ENCODE results near the gene CYTH3.

The CYTH3 gene

DNA sequence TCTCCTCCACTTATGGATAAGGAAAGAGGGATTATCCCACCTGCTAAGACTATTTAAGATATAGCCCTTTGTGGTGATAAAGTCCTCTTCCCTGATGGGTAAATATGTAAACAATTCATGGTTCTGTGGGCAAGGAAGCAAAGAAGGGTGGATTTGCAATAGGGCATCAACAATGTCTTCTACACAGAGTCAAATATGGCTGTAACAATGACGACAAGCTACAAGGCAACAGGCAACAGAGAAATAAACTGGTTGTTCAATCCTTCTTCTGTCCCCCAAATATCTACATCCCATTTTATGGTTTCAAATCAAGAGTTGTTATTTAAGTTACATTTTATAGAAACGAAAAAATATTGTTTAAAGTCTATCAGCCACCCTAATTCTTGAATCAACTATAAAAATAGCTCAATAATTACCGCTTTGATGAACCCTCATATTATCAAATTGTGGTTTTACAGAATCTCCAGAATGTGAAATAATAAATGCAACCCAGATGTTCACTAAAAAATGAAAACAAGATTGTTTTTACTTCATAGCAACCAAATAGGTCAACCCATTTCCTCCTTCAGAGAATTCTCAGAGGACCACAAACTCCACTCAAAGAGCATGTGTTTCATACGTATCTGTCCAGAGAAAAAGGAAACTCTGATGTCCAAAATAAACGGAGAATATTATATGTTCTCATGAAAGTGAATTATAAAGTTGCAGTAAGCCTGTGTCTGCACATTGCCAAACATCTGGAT is 13.8 kb downstream of the CYTH3 start:
- no peak for DNase-seq

DNA sequence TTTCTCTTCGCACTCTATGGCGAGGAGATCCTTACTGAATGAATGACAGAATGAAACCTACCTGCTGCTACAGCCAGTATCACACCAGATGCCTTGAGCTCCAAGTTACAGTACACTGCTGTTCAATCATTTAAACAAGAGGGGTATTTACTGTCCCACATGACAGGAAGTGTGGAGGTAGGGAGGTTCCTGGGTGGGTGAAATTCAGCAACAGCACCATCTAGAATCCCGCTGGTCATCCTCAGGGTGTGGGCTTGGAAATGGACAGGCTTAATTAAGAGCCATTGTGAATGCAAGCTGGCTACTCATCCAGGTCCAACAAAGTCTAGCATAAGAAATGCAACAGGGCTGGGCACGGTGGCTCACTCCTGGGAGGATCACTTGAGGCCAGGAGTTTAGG is 14.7 kb downstream of the CYTH3 start:
- no peak for DNase-seq

DNA sequence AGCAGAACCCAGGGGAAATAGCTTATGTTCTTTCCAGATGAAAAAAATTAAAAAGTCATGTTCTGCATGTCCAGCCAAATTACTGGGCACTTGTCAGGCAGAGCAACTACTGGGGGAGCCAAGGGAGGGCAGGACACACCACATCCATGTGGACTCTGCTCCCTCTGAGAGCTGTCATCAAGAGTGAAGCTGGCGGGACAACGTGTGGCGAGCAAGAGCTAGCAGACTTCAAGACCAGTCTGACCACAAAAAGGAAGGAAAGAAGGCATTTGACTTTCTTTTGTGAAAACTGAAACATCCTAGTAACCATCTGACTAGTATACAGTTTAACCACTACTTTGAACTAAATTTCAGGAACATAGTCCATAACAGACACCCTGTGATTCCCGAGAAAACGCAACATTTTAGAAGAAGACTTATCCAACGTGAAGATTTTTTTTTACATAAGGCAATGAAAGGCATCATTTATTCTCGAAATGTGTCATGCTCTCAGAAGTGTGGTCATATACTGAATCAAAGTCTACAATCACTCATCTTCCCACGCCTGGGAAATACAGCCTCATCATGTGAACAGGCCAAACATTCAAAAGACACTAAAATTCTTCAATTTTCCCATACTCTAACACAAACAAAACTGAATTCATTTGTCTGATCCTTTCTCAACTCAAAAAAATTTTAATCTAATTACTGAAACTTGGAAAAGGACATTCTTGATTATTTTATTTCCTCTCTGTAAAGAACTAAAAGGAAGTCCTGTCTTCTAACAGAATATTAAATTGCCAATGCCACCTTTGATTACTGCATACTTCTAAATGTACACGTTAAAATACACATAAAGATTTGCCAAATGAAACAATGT is 15.5 kb downstream of the CYTH3 start:
- DNase-seq, result no peak

DNA sequence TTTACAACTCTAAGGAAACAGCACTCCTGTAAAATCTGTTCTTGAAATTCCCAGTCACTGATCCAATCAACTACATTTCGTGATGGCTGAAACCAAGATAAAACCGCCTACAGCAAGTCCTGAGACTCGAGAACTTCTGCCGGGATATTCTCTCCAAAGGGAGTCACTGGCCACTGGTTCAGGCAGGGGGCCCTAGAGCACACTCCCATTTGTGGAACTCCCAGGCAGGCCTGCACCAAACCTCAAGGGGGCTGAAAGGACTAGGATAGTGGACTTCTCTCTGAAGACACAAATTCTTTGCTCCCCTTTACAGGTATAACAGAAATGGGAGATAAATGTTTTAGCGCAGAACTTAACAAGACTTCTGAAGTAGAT is 16.3 kb downstream of the CYTH3 start:
- no peak for DNase-seq

DNA sequence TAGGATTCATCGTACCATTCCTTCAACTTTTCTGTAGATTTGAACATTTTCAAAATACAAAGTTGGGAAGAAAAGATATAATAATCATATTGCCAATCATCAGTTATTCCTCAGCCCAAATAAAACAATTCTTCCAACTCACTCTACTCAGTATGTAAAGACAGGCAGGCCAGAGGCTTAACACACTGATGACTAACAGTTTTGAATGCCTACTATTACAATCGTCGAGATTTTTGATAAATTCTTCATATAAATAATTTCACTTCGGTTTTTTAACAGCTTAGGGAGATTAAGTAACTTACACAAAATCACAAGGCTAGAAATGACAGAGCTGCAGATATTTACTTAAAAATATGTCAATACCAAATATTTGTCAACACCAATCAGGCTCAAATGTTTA is 17.6 kb downstream of the CYTH3 start:
- no peak for DNase-seq

DNA sequence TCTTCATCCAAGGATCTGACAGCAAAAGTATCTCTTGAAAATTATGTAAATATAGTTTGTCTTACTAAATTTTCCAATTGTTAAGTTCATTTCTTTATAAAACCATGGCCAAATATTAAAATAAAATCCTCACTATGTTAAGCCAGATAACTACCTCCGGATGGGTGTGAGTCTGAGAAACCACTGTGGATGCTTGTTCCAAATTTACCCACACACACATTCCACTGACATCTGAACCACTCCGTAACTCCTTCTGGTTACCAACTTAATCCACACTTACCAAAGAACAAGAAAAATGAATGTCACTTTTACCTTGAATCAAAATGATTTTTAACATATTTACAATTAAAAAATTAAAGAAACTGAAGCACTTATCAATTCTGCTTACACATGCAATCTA is 19.7 kb downstream of the CYTH3 start:
- no peak for DNase-seq

DNA sequence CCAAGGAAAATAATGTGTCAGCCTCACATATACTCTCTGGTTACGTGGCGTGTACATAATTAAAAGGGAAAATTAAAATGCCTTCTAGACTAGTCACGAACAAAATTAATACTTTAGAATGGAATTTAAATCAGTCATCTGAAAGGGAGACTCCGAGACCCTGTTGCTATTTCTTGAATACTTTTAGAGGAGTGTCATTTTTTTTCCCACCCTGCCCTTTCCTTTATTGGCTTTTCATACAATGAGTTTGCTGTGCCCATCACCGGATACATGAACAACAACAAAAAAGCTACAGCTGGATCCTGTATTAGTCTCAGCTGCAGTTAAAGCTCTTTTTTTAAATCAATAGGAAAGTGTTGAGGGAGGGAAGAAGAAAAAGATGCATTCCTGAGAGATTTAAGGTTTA is 20.1 kb downstream of the CYTH3 start:
- no peak for DNase-seq

DNA sequence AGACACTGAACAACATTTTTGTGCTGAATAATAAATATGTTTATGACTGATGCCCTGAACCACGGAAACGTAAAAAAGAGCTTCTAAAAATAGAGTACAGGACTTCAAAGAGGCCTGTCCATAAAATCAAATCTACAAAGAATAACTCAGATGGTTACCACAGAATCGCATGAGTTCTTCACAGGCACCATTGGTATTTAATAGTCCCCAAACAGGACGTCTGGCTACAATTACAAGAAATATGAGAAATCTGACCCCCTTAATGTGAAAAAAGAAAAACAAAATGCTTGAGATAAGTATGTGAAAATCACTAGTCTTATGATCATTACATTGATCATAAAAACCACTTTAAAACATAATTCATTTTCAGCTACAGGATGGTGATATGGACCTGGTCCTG is 20.8 kb downstream of the CYTH3 start:
- no peak for DNase-seq

DNA sequence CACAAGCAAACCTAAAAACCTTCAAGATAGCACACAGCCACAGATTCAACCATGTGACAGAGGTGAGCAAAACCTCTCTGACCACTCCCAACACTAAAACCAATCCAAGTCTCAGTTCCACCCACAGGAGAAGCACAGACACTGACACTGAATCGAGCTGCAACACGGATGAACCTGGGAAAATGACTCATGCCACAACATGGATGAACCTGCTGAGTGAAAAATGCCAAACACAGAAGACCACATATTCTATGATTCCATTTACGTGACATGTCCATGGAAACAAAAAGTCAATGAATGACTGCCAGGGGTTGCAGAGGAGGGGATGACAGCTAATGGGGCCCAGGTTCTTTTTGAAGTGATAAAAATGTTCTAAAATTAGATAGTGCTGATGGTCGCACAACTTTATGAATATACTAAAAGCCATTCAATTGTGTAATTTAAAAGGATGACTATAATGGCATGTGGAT is 22.0 kb downstream of the CYTH3 start:
- no peak for DNase-seq

DNA sequence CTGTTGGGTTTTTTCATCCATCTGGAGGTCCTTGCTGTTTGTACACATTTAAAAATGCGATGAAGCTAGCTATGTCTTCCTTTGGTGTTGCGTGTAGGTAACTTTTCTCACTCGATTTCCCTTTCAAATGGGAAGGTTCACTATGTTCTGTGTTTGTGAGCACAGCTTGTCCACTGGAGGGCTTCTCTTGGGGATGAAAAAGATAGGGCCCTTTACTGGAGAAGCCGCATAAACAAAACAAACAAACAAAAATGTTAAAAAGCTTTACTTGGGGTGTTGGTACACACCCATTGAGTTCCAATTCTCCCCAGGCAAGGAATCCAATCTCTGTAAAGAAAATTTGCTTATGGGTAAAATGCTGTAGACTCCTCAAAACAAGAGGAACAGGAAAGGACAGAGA is 23.4 kb downstream of the CYTH3 start:
- DNase-seq, result no peak

DNA sequence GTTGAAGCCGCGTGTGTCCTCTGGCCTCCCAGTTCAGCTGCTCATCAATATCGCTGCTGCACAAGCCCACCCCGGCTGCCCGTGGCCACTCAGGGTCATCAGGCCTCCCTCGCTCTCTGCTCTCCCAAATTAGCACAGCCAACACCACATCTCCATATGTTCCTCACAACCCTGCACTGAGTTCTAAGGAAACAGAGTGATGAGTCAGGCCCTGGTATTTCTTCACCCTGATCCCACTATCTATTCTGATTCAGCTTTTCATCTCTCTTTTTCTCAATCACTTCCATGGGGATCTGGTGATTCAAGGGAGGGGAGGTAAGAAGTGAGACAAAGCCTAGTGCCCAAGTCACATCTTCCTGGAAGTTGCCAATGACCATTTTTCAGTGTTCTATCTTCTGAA is 23.8 kb downstream of the CYTH3 start:
- DNase-seq, result no peak

DNA sequence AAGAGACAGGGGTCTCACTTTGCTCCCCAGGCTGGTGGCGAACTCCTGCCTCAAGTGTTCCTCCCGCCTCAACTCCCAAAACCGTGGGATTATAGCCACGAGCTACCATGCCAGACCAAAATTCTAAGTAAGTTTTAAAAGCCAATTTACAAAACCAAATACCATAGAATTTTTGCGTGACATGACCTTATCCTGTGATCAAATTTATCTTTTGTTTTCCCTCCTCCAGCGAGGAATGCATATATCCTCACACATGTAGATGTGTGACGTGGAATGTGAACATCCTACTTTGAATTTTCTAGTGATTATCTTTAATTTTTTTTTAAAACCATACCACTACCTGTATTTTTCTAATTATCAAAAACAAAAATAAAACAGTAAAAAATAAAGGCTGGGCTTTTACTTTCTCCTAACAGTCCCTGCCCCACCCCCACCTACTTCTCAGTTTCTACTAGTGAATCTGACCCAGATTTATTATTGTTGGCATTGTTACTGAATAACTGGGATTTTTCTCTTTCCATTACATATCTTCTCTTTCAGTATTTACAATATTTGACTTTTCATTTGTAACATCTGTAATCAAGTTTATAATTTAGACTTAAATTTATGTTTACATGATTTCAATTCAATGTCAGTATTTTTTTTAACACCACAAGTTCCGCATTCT is 26.0 kb downstream of the CYTH3 start:
- DNase-seq, result no peak

DNA sequence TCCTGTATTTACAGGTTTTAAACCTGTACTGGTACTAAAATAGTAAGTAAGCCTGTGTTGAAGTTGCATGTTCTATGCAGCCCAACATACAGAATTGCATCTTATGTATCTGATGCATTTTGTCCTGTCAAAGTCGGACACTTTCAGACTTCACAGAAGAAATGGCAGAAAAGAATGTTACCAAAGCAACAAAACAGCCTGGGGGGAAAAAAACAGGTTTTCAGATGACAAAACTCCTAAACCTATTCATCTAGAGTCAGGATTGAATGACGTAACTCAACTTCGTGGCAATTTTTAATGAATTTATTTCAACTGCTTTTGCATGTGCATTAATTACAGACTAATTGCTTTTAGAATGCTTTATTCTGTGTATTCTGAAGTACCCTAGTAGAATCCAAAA is 28.4 kb downstream of the CYTH3 start:
- DNase-seq, result no peak

DNA sequence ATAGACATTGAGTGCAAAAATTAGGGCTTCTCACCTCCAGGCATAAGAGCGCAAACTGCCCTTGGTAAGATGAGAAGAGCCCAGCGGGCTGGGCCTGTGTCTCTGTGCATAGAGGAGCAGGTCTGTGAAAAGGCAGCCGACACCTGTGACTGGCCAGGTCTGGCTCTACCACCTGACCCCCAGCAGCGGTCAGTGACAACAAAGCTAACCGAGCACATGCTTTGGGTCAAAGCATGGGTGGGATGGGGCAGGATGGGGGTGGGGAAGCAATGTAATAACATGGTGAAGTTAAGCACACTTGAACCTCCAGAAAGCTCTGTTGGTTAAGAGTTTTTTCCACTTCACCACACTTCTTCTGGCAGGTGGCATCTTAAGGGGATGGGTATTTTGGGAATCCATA is 29.3 kb downstream of the CYTH3 start:
- DNase-seq, result no peak

DNA sequence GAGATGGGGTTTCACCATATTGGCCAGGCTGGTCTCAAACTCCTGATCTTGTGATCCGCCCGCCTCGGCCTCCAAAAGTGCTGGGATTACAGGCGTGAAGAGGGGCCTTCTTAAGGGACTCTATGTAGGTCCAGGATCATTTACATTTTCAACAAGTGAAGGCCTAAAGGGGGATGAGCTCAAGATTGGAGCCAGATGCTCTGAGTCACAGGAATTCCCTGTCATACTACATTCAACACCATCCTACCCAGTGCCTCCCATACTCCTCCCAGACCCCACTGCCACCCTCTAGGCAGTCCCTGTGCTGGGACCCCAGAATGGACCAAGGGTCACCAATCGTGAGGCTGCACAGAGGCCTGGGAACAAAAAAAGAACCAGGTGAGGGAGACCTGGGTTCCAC is 29.9 kb downstream of the CYTH3 start:
- no peak for DNase-seq

DNA sequence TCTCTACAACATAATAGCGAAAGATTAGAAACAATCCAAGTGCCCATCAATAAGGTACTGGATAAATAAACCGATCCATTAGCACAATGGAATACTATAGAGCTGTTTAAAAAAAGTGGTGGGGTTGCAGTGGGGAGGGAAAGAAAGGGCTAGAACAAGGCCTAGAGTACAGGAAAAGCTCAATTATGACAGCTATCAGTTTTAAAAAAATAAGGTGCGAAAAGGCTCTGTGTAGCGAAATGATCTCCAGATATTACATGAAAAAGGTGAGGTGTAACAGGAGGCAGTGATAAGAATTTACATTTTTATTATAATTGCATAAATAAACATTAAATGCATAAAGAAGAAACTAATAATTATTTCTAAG is 30.8 kb downstream of the CYTH3 start:
- DNase-seq, result no peak

DNA sequence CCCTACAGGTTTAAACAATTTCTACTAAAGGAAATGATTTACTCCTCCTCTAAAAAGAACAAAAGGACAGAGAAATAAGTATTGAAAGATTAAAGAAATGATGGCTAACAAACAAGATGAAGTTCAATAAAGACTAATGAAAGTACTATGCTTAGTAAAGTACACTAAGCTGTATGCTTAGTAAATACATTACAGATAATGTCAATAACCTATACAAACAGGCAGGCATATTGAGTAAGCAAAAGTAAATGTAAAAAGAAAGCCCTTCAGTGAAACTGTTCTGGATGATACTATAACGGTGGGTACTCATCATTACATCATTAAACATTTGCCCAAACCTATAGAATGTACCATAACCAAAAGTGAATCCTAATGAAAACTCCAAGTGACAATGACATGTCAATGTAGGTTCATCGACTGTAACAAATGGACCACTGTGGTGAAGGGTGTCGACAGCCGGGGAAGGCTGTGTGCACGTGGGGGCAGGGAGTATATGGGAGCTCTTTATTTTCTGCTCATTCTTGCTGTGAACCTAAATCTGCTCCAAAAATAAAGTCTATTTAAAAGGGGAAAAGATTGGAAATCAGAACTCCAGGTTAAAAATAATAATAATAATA is 34.0 kb downstream of the CYTH3 start:
- DNase-seq, result no peak

DNA sequence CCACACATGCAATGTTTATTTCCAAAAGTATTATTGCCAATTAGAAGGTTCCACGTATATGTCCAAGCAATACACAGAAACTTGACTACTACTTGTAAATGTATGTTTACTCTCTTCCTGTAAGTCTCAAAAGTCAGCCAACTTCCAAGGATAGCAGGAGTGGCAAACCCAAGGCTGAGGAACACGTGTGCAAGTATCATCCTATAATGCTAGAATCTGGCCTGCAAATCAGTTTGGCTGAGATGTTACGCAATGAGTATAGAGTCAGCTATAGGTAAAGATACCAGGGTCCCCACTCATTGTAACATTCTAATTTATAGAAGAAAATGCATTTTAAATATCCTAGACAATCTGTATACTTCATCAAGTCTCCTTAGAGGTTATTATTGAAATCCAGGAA is 34.7 kb downstream of the CYTH3 start:
- DNase-seq, result no peak

DNA sequence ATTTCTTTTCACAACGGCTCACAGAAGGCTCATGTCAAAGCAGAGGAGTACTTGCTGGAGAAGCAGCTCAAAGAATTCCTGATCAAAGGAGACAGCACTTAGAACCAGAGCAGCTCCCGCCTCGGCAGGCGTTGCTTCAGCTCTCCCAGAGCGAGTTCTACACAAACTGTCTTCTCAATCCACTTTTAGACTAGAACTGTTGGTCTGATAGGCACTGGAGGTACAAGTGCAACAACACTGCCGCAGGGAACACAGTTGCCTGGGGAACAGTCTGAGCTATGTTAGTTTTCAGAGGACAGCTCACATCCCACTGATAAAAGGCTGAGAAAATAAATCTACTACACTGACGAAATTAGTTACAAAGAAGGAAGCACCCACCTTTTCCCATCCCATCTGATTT is 35.4 kb downstream of the CYTH3 start:
- peak in 9 of 56 donors; percentile 3 to 52 (median 24) for DNase-seq

DNA sequence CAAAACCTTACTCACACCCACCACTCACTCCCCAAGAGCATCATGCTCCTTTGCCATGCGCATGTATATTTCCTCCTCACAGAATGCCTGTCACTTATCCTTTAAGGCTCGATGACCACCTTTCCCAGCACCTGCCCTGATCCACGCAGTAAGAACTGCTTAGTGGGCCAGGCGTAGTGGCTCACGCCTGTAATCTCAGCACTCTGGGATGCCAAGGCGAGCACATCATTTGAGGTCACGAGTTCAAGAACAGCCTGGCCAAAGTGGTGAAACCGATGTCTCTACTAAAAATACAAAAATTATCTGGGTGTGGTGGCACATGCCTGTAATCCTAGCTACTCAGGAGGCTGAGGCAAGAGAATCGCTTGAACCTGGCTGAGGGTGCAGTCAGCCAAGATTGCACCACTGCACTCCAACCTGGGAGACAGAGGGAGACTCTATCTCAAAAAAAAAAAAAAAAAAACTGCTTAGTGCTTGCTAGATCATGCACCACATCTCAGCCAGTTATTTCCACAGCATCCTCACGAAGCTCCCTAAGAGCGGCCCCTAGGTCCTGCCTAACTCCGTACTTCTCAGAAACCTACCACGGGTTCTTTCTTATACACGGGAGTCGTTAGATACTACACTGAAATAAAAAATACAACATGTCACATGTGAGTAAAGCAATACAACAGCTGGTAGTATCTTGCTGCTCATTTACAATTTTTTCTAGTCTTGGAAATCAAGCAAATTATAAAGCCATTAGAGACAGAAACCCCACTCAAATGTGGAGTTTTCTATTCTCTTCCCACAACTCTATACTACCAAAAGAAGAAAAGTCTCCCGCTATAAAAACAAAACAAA is 37.2 kb downstream of the CYTH3 start:
- DNase-seq, result no peak

DNA sequence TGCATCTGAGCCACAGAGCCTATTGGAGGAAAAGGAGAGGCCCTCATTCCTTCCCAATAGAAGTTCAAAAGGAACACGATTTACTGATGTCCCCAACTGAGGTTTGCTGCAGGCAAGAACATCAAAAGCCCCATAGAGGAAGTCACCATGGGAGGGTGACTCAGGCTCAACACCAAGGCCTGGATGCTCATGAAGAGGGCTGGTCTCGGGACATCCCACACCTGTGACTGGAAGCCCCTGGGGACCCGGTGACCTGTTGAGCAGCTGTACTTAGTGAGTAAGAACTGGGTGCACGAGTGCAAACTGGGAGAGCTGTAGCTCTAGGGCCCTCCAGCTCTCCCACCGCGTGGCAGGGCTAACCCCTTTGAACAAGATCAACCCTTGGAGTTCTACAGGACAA is 38.0 kb downstream of the CYTH3 start:
- no peak for DNase-seq

All from amygdala (tissue), 56 donors.